T-helper 2 cell (primary cell): ENCODE measurements around the gene LENG1.
"Not testable (repeated sequence)": the region's sequence is repeated elsewhere in the genome, so short reads cannot be mapped to it uniquely, and the experiment has no call there.

ENCODE experiments used
- DNase-seq, 5 experiments: peaks; one replicate each; pipeline versions ENCODE4 v3.0.0 to v3.0.0-alpha.2; 2012 to 2022
- total RNA-seq, 2 donors: gene quantifications; one replicate each; lab custom pipeline; 2026; lab: John Stamatoyannopoulos, UW

LENG1 gene
- 15.6 to 17.8 reads per million in 2 donors for total RNA-seq

- DNase-seq = peak; percentile 90 to 100 (median 99)
Observed at GRCh38 chr19:54159352-54160181, at the start of gene LENG1. LENG1 (minus strand) TSS chr19:54159721; CDS start chr19:54159695, 26 bp downstream.

GRCh38 chr19:54208784-54209057 is 49.2 kb upstream of the LENG1 start:
- DNase-seq = no peak

- DNase-seq = peak in 2 of 5 experiments; percentile 28 to 72
Observed at GRCh38 chr19:54207983-54208783, 48.7 kb upstream of the LENG1 start.

GRCh38 chr19:54207676-54207982 is 48.1 kb upstream of the LENG1 start:
- no peak for DNase-seq

- DNase-seq = not testable (repeated sequence)
Observed at GRCh38 chr19:54207193-54207592, 47.7 kb upstream of the LENG1 start.

- no peak for DNase-seq
Observed at GRCh38 chr19:54206831-54207177, 47.3 kb upstream of the LENG1 start.

- DNase-seq = no peak
Observed at GRCh38 chr19:54206030-54206830, 46.7 kb upstream of the LENG1 start.

- no peak for DNase-seq
Observed at GRCh38 chr19:54204767-54205468, 45.4 kb upstream of the LENG1 start.

- no peak for DNase-seq
Observed at GRCh38 chr19:54203151-54203611, 43.7 kb upstream of the LENG1 start.

GRCh38 chr19:54201980-54202379 is 42.5 kb upstream of the LENG1 start:
- no peak for DNase-seq

GRCh38 chr19:54201172-54201701 is 41.7 kb upstream of the LENG1 start:
- DNase-seq = no peak

- DNase-seq = no peak
Observed at GRCh38 chr19:54199401-54199800, 39.9 kb upstream of the LENG1 start.

- DNase-seq = no peak
Observed at GRCh38 chr19:54197121-54197520, 37.6 kb upstream of the LENG1 start.

GRCh38 chr19:54196536-54196935 is 37.0 kb upstream of the LENG1 start:
- DNase-seq = no peak

- not testable (repeated sequence) for DNase-seq
Observed at GRCh38 chr19:54194463-54194862, 34.9 kb upstream of the LENG1 start.

- no peak for DNase-seq
Observed at GRCh38 chr19:54193011-54193410, 33.5 kb upstream of the LENG1 start.

GRCh38 chr19:54191811-54192453 is 32.4 kb upstream of the LENG1 start:
- no peak for DNase-seq

- peak; percentile 76 to 94 (median 84) for DNase-seq
Observed at GRCh38 chr19:54191011-54191810, 31.7 kb upstream of the LENG1 start, which contains the start of gene TSEN34. TSEN34 (plus strand) TSS chr19:54191308; CDS start chr19:54191365, 57 bp downstream.

- peak; percentile 99 to 100 (median 100) for DNase-seq
Observed at GRCh38 chr19:54190503-54191010, 31.0 kb upstream of the LENG1 start.

GRCh38 chr19:54189735-54190502 is 30.4 kb upstream of the LENG1 start:
- DNase-seq = peak; percentile 98 to 100 (median 100)
